Measurements from ENCODE around the gene GLCE.

DNA sequence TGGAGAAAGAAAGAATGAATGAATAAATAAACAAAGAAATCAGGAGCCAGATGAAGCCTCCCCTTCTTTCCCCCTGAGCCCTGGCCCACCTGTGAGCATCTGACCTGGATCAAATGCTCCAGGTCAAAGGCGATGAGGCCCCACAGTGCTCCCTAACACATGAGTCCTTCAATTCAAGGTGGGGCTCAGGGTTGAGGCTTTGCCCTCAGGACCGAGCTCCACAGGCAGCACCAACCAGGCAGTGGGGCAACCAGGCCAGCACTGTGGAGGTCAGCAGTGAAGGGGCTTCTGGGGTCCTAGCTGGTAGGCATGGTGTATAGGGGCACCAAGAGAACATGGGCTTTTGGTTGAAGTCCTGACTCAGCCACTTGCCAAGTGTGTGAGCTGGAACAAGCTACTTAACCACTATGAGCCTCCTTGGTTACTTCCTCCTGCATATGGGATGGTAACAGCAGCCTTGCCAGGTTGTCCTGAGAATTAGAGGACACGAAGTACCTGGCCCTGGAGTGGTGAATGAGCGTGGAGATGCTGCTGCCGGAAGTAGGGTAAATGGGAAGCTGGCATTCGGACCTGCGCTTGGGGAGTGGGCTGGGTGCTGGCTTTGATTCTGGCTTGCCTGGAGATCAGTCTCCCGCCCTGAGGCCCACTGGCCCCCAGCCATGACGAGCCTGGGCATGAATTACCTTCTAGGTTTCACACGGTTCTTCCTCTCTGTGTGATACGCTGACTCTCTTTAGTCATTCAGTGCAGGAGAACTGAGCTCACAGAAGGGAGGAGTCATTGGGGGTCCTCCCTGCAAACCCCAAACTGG, 128.3 kb downstream of the GLCE start:
- no peak for TF ChIP-seq EP300 (IDR thresholded peaks at IDR 0.05)
- no peak for TF ChIP-seq POLR2A (IDR thresholded peaks at IDR 0.05)
